ENCODE measurements around the gene PTPRK. TPM values are rescaled to one million over a fixed set of nuclear protein-coding genes. Genes with fewer than 3 reads are reported as not detected.

PTPRK gene
- total and polyA plus RNA-seq, 2 of the 8 experiments (the other 6 are each of a cell fraction or from before 2014, with no cell fraction given) = 11.4 to 47.3 TPM

DNA sequence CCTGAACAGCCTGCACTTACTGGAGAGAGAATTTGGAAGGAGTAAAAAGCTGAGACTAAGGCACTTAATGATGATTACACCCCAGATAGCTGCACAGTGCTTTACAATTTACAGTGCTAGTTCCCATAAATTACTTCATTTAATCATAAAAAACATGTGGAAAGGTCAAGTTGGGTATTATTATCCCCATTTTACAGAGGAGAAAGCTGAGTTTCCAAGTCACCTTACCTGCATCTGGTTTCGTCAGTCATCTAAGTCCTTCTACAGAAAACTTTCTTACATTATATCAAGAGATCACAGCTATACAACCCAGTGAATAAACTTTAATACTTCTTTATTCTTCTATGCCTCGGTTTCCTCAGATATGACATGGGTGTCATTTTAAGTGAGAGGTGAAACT is 3.3 kb downstream of the PTPRK start:
- TF ChIP-seq TCF12 (IDR thresholded peaks at IDR 0.05; ENCODE audit: low read depth, low read length) (no peak), HDAC2 (IDR thresholded peaks at IDR 0.05; ENCODE audit: borderline replicate concordance in 1 of 2, low read depth in 2 of 2, low read length in 2 of 2) (no peak), JUND (IDR thresholded peaks at IDR 0.05; ENCODE audit: low read length) (no peak)
- Histone ChIP-seq H3K27ac (ENCODE audit: low read depth, low read length) (no peak overlapping the region), H4K5ac (ENCODE audit: insufficient read length, low read depth, low read length) (no peak overlapping the region), H3K56ac (replicated peaks; ENCODE audit: insufficient read length, low read depth, low read length) (no peak overlapping the region), H2BK20ac (ENCODE audit: low read length) (no peak overlapping the region), H2AFZ (ENCODE audit: low read length) (no peak overlapping the region), H3K27me3 (replicated peaks in 1 of 4; ENCODE audit: control insufficient read depth in 3 of 4, extremely low read depth in 1 of 4, insufficient read depth in 3 of 4, low read length in 3 of 4) (no peaks in the 10 kb centered on the region; a peak in 1 of 7 replicates), H3K79me2 (ENCODE audit: control insufficient read depth in 1 of 2, insufficient read depth in 2 of 2, low read length in 2 of 2) (peaks cover 5 to 69% of the 10 kb centered on the region in 2 experiments; a peak in 3 of 4 replicates), H4K20me1 (replicated peaks in 1 of 2; ENCODE audit: control insufficient read depth in 1 of 2, insufficient read depth in 2 of 2, low read length in 2 of 2) (peaks cover 9 to 10% of the 10 kb centered on the region in 2 experiments), H3K23me2 (ENCODE audit: low read depth, low read length) (peaks cover 9% of the 10 kb centered on the region), H4K8ac (ENCODE audit: extremely low read depth, insufficient read depth, low read length) (no peak overlapping the region), H2BK12ac (ENCODE audit: low read depth, low read length) (no peak overlapping the region), H4K91ac (replicated peaks; ENCODE audit: insufficient read length, low read length) (no peak overlapping the region), H3K4me2 (ENCODE audit: insufficient read depth in 1 of 2, low read depth in 2 of 2, low read length in 2 of 2) (no peak overlapping the region), H2BK120ac (replicated peaks; ENCODE audit: low read depth, low read length) (no peak overlapping the region), H3K4me1 (replicated peaks in 1 of 4; ENCODE audit: control insufficient read depth in 3 of 4, insufficient read depth in 4 of 4, low read length in 3 of 4) (peaks cover 0 to 7% (median 3%) of the 10 kb centered on the region in 4 experiments; a peak in 3 of 7 replicates), H3K79me1 (ENCODE audit: low read depth, low read length) (peaks cover 4% of the 10 kb centered on the region; the same call in 1 of the 2 replicates), H3K23ac (ENCODE audit: insufficient read length) (no peak overlapping the region), H2BK5ac (ENCODE audit: low read depth, low read length) (no peak overlapping the region), H3K9me3 (ENCODE audit: insufficient read depth in 2 of 2, low read depth in 1 of 2, low read length in 1 of 2) (no peaks in the 10 kb centered on the region), H3K4ac (replicated peaks; ENCODE audit: insufficient read length, low read depth, low read length) (no peak overlapping the region), H3K4me3 (ENCODE audit: extremely low read depth in 1 of 4, insufficient read depth in 2 of 4, low read depth in 3 of 4, low read length in 4 of 4) (no peak overlapping the region), H2BK15ac (ENCODE audit: low read length) (no peak overlapping the region), H3K9ac (replicated peaks in 1 of 4; ENCODE audit: extremely low read depth in 1 of 4, low read depth in 3 of 4, low read length in 3 of 4) (no peak overlapping the region), H2AK5ac (ENCODE audit: low read depth, low read length) (no peak overlapping the region), H3K18ac (ENCODE audit: extremely low read depth, low read length) (no peak overlapping the region), H3K36me3 (ENCODE audit: control insufficient read depth in 2 of 4, insufficient read depth in 4 of 4, low read length in 3 of 4) (no peaks in the 10 kb centered on the region), H3K14ac (ENCODE audit: insufficient read length) (no peak overlapping the region)
- no peak for FAIRE-seq
- ChIA-PET POLR2A (ENCODE audit: partially characterized antibody) (no interaction called here), CTCF (ENCODE audit: partially characterized antibody) (interaction anchor here (0.7 to 2.2 kb wide), 12 partner anchors 12 to 663 kb away, joined by 3 to 8 read pairs (median 4); no protein-coding TSS in a partner anchor)
- no peak for DNase-seq (ENCODE audit: low read depth in 1 of 2, low spot score in 2 of 2)
- 87% methylated on average over 2 of the region's 2 CpGs; no CpG with 5 or more reads in 1 of the 2 experiments for WGBS, 2 experiments (ENCODE audit: extremely low coverage in 1 of 2, insufficient coverage in 1 of 2, insufficient read length in 1 of 2, insufficient replicate concordance in 2 of 2, low coverage in 1 of 2, low lambda C conversion rate in 2 of 2, missing lambda C conversion rate in 1 of 2)
